ENCODE measurements around the gene ATP8B4.

ATP8B4 gene

DNA sequence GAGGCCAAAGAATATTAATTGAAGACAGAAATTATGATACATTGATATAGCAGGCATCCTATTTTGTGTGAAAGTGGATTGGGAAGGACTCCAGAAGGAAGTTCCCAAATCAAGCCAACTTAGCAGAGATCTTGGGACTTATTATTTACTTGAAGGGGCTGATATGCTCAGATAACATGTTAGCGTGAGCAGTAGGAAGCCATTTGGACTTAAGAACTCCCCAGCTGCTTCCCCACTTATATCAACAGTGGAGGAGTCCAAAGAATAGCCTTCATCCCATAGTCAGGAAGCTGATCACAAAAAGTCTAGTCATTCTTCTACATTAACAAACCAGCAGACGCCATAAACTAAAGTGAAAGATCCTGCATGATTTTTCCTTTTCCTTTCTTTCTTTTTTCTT is 200.0 kb downstream of the ATP8B4 start:
- DNase-seq, result no peak

DNA sequence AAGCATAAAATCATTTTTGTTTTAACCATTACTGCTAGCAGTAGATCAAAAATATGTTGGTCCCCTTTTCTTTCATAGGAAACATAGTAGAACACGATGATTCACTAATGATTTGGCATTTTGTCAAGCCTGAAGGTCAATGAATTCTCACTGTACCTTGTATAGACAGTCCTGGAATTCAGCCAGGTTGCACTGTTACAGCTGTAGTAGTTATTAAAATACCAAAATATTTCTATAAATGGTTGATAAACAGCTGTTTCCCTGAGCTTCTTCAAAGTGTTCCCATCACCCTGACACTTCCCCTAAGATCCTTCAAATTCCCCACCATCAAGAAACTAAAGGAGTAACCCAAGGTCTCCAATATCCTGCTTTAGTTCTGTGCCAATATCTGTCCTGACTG is 200.9 kb downstream of the ATP8B4 start:
- no peak for DNase-seq

DNA sequence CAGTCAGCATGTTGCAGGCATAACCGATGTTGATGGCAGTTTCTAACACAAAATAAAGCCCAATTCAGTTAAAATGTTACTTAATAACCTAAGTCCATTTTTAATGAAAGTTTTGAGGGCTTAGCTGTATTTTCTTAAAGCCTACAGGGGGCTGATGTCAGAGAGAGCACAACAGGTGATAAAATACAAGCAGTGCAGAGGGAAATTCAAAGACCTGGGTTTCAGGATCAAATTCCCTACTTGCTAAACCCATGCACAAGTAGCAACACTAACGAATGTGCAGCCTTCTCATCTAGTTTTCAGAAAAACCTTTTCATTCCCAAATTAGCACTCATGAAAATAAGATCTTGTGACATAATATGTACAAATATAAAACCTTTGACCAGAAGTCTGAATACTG is 202.0 kb downstream of the ATP8B4 start:
- DNase-seq, result no peak

DNA sequence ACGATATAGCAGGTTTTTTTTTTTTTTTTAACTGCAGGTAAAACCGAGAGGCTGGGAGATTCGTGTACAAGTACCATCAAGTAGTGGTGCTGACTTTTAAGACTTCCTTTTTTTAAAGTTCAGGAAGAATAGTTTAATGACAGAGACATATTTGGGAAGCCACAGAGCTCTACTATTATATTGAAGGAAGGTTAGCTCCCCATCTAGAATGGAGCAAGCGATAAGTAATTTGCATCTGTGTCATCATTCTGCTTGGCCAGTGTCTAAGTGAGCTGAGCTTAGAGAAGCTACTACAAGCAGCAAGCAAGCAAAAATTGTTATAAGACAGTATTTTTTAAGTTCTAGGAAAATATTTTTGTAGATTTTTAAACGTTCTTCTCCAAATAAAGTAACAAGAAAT is 203.2 kb downstream of the ATP8B4 start:
- no peak for DNase-seq

DNA sequence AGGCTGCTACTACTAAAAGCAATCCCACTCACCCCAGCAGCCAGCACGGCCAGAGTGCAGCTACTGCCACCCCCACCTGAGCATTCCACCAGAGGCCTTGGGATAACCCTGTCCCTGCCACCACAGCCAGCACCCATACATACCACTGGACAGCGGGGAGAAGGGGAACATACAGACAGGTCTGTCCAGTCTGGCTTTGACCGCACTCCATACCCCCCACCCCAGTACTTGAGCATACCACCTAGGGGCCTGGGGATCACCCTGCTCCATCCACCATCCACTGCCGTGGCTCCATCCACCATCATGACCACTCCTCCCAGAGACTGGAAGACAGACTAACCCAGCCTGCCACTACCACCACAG is 210.1 kb downstream of the ATP8B4 start:
- no peak for DNase-seq

DNA sequence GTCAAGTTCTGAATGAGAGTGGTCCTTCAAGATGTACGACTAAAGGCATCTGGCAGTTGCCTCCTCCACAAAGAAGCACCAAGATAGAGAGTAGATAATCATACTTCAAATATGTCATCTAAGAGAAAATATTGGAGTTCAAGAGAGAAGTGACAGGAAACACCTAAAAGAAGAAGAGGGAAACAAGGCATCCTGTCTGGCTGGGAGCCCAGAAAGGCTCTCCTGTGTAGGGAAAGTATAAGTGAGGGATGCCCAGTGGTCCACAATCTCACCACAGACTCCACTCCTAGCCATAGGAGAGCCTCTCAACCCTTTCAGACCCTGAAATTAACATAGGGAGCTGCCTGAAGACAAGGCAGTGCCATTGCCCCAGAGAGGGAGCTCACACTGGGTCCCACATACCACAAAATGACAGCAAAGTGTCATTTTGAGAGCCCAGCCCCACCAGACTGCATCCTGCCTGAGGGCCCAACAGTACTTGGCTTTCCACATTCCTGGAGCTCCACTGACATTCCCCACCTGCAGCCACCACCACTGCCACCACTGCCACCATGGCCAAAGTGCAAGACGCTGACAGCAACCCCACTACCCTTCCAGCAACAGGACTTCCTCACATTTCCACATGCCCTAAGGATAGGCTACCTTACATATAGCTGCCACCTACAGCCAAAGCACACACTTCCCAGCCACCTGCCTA is 210.6 kb downstream of the ATP8B4 start:
- DNase-seq, result no peak

DNA sequence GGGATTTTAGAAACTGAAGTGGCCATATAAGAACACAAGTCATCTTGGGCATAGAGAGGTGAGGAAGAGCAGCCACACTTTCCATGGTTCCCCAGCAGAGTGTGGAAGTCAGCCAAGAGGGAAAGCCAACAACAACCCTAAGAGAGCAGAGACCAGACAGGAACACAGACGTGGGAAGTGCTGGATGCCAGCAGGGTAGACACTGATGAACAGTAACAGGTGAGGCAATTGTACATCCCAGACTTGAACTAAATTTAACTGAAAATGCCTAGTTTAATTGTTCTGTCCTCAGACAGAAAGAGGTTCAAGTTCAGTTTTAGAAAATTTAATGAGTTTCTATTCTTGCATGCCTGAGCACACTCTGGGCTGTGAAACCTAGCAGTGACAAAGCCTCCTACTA is 212.1 kb downstream of the ATP8B4 start:
- no peak for DNase-seq

DNA sequence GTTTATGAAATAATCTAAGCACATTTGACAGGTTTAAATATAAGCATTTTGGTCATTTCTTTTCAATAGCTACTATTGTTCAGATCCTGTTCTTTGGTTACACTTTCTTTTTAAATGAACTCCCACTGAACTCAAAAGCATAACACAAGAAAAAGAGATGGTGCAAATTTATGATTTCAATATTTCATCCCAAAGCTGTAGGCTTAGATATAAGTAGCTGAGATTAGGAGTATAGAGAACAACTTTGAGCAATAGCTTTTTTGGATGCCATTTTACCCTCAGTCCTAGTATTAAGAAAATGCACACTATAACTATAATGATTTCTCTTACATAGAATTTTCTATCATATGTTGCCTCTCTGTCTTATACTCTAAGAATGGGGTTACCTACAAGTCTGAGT is 213.8 kb downstream of the ATP8B4 start:
- no peak for DNase-seq

DNA sequence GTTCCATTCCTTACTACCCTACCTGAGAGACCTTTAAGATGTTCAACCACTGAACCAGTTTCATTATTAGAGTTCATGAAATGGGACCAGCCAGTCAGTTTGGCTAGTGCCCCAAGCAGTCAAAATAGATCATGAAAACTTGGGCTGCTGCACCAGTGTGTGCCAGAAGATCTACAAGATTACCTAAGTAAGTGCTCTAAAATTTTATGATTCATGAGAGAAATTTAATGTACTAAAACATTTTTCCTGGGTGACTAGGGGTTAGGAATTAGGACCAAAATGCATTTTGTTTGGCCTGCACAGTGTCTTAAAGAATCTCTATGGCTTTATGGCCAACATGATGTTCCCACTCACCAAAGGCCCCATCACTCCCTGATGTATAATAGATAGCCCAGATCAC is 214.7 kb downstream of the ATP8B4 start:
- no peak for DNase-seq

DNA sequence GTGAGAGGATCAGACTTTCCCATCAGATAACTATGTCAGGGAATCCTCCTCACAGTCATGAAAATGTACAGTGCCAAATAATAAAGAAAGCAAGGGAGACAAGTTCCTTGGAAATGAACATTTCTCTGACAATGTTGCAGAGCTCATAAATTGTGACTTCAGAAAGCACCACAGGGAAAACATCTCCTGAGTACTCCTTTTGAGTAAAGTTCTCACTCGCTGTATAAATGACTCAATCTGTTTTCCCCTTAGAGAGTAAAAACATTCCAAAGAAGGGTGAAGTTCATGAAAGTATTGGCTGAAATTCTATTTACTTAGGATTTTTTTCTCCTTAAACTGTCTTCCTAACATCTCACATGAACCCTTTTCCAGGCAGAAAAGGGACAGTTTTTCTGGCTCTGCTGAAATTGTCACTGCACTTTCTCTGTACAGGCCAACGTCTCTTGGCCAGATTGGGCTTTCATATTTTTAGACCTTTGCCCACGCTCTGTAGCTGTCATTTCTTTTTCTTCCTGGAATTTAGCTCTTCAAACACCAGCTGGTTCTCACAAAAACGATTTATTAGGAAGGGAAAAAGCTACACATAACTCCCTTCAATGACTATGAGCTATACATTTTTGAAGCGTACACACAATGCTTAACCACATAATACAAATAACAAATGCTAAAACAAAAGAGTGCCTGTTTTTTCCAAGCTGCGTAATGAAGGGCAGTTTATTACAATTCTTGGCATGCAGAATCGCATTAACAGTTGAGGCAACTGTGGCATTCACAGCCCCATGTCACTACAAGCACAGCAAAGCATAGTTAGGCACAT is 216.1 kb downstream of the ATP8B4 start:
- DNase-seq, result no peak

DNA sequence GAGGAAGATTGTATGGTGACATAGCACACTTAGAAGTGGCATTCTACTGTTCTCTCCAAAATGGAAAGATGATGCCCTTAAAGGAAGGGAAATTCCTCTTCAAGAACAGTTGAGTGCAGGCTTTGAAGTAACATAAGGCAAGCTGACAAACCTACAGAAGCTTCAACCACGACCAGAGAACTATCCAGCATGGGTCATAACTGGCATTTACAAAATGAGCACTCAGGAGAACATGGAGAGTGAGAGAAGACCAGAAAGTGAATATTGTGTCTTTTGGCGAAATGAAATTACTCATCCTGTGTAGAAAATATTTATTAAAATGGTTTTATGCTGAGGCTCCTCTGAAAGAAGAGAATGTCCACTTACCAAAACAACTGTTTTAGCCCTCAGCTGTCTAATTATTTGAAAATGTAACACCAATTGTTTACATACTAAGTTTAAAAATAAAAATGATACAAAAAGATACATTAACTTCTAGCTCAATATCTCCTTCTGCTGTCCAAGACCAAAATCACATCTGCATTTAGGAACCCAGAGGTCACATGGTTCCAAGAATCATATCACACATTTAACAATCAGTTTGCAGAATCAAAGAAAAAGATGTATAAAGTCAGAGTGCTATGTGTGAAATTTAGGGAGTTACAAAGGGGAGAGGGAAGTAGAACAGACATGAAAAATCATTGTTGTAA is 216.9 kb downstream of the ATP8B4 start:
- no peak for DNase-seq

DNA sequence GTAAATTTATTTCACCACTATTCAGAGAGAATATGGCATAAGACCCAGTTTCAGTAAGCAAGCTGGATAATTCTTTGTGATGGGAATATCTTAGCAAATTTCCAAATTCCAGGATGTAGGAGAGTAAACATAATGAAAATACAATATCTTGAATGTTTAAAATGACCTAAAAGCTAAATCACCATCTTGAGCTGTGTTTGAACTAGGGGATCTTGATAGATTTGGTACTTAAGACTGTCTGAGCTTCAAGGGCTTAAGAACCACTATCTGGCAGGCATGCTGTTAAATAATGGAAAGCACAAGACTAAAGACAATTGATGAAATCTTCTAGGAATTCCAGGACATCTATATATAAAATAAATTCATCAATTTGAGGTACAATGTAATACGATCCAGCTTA is 217.7 kb downstream of the ATP8B4 start:
- DNase-seq, result no peak

DNA sequence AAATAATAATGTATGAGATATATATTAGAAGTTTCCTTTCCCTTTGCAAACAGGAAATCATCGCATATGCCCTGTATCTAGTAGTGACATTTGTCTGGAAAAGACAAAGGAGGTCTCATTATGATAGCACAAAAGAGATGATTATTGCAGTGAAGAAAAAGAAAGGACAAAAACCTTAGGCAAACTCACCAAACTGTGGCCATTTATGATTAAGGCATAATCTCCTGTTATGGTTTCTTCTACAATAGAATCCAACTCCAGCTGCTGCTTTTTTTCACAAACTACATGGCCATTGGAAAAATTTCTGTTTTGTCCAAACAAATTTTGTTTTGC is 218.2 kb downstream of the ATP8B4 start:
- DNase-seq, result no peak

DNA sequence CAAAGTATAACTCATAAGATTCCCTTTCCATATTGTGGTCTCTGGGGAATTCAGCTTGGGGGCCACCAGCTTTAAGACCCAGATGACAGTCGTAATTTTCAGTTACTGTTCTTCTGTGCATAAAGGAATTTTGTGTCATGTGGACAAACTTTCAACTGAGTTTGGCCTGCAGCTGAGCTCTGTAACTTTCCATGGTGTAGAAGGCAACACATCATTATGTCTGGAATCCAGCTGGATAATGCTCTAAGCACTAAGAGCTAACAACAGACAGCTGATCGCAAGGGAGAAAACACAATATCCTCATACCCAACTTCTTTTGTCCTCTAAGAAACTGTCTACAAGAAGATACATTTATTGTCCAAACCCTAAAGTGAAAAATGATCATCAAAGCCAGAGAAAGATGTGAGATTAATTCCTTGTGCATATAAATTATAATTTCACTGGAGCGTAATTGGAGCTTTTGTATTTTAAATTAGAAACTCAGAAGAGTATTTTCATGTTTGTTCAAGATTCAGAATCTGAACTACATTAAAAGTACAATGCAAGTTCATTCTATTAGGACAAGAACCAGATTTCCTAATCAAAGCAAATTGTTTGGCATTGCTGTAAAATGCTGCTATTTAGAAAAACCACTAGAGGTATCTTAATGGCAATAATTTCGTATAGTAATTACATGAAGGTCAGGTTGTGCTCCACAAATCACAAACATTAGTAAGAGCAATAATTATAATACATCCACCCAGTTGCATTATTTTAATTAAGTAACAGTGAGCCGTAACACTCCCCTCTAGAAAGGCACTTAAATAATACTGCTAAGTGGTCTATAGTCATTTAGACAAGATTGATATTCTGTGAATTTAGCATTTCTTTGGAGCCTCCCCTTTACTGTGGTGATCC is 218.8 kb downstream of the ATP8B4 start:
- no peak for DNase-seq

DNA sequence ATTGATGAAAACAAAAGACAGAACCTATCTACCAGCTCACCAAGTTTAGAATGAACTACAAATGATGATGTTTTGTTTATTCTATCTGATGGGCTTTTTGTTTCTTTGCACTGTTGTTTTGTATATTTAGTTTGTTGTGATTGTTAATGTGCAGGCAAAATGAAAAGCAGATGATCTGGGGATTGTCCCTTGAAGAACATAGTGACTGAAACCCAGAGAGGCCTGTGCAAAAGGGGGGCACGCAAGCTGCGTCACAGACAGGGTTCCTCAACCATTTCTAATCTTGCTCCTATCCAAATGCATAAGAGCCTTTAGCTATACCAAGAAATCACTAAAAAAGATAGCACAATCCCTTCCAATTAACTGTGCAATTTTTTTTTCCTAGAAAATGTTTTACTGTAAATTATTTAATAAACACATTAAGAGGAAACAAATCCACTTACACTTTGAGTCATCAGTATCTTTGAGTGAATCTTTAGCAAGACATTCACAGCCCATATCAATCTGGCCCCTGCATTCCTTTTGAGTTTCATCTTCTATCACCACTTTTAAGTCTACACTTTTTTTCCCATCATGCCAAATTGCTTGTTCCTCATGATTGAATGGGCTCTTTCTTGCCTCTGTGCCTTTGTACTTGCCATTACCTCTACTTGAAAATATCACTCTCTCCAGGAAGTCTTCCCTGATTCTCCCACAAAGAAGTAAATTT is 220.3 kb downstream of the ATP8B4 start:
- no peak for DNase-seq

DNA sequence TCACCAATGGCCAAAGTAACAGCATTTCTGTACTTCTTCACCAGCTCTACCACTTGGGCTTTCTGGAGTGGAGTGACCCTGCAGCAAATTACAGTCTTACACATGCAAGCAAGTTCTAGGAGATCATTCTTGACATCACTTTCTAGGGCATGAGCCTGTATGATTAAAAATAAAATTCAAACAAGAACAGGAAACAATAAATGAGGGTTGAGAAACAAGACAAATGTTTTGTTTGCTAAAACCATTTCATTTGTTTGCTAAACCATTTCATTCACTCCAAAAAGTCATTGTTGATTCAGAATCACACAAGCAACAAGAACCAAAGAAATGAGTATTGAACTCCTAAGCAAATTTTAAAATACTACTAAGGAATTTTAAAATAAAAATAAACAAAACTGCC is 220.9 kb downstream of the ATP8B4 start:
- no peak for DNase-seq

DNA sequence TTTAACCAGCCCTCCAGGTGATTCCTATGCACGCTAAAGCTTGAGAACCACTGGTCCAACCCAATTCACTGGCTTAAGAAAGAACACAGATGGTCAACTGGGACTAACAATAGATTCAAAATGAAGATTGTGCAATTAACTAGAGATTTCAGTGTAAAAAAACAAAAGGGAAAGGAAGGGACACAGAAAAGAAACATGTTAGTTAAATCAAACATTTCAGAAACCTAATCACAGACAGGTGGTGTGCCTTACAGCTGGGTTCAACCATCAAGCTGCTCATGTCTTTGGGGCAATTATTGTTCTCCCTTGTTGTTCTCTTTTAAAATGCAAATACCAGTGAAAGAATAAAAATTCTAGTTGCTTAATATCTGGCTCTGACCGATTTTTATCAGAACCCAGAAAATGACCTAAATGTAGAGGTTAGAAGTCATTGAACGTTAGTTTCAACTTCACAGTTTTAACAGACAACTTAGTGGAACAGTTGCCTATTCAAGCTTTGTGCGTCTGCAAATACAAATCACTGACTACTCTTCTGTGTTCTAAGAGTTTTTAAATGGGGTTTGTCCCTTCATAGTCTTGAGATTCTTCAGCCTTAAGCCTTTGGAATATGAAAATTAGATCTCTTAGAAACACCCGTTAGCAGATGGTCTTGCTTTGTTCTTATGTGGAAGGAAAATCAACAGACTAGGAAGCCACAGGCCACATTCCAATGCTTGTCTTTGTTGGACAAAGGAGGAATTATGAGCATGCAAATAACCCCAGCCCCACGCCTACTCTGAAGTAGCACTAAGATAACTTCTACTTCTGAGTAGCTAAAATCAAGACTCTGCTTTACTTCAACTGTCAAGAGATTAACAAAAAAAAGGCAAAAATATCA is 223.4 kb downstream of the ATP8B4 start:
- no peak for DNase-seq

DNA sequence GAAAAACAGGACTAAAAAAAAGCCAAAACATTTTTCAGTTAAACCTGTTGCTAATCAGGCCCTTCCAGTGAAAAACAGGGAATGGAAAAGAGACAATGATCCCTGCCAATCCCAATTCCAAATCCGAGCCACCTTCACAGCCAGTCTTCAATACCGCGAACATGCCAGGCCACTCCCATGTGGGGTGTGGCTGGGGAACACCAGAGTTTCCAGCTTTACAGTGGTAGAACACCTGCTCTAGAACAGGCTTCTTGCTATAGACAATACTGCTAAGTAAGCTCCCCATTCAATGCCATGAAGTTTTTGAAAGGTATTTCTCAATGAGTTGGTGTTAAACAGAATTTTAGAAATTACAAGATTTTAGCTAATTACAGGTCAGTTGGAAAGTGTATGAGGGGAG is 228.3 kb downstream of the ATP8B4 start:
- DNase-seq, result no peak

DNA sequence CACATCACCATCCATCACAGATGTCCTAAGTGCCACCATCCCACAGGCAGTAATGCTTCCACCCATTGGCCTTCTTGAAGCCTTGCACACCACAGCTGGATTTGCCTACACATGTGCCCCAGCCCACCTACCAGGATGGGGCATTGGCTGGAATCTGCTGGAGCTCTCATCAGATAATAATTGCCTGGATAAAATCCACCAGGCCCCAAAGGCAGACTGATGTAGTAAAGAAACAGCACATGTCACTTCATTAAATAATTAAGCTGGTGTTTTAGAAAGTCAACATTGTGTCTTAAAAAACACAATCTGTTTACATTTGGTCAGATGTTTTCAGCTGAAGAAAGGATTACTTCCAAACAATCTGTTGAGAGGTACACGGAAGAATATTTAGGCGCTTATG is 229.5 kb downstream of the ATP8B4 start:
- DNase-seq, result no peak

DNA sequence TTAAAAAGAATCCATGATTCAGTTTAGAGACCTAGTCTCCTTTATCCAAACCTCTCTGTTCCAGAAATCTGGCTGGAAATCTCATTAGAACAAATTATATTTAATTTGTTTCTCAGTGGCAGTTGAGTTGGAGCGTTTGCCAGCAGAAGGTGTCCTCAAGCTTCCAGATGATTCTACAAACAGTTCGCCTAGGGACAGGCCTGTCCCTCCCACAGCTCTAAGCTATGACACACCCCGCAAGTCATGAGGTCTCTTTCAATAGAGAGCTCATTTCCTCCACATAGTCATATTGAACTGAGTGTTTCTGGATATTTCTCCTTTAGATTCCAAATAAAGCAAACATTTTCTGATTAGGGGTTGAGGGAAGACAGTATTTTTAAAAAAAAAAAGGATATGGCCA is 230.3 kb downstream of the ATP8B4 start:
- no peak for DNase-seq

DNA sequence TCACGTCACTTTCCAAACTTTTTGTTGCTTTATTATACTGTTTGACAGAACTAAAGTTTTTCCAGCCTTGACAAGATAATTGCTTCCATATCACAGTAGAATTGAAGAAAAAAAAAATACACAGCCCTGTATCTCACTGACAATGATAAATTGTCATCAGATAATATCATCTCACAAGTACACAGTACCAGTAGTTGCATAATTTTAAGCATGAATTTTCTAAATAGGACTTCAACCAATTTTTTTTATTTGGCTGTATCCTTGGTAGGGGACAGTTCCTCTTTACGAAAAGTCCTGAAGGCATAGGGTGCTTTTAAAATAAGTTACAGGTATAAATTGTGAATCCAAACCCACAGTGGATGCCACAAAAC is 230.7 kb downstream of the ATP8B4 start:
- DNase-seq, result no peak

Measured in NCI-H146 (cell line).